Measurements from ENCODE around the gene CSF1R. TPM values are rescaled to one million over a fixed set of nuclear protein-coding genes. Genes with fewer than 3 reads are reported as not detected.

The CSF1R gene
- total RNA-seq, 1 donor from 2014 or later = not detected

- Mint-ChIP-seq H3K4me3 (ENCODE audit: unreplicated experiment) (no peak overlapping the region), H3K27ac (ENCODE audit: unreplicated experiment) (no peak overlapping the region), H3K36me3 (ENCODE audit: unreplicated experiment) (peaks cover 6% of the 10 kb centered on the region), H3K9me3 (ENCODE audit: unreplicated experiment) (no peaks in the 10 kb centered on the region), H3K27me3 (ENCODE audit: unreplicated experiment) (peaks cover 5% of the 10 kb centered on the region), H3K4me1 (ENCODE audit: low read depth, unreplicated experiment) (no peaks in the 10 kb centered on the region)
- no peak for TF ChIP-seq CTCF (IDR thresholded peaks at IDR 0.05; ENCODE audit: partially characterized antibody, unreplicated experiment)
- DNase-seq = no peak
These were observed 42.0 kb downstream of the CSF1R start for GRCh38 chr5:150044329-150044681.

GRCh38 chr5:150043657-150044328 is 42.6 kb downstream of the CSF1R start:
- Mint-ChIP-seq H3K36me3 (ENCODE audit: unreplicated experiment) (peaks cover under 1% of the 10 kb centered on the region), H3K4me3 (ENCODE audit: unreplicated experiment) (no peak overlapping the region), H3K27ac (ENCODE audit: unreplicated experiment) (no peak overlapping the region), H3K9me3 (ENCODE audit: unreplicated experiment) (no peaks in the 10 kb centered on the region), H3K4me1 (ENCODE audit: low read depth, unreplicated experiment) (no peaks in the 10 kb centered on the region), H3K27me3 (ENCODE audit: unreplicated experiment) (peaks cover 3% of the 10 kb centered on the region)
- no peak for TF ChIP-seq CTCF (IDR thresholded peaks at IDR 0.05; ENCODE audit: partially characterized antibody, unreplicated experiment)
- no peak for DNase-seq

GRCh38 chr5:150042459-150042858 is 43.9 kb downstream of the CSF1R start:
- H3K4me3 Mint-ChIP-seq (ENCODE audit: unreplicated experiment) = no peak overlapping the region
- DNase-seq = no peak
- H3K4me1 Mint-ChIP-seq (ENCODE audit: low read depth, unreplicated experiment) = no peaks in the 10 kb centered on the region
- H3K36me3 Mint-ChIP-seq (ENCODE audit: unreplicated experiment) = no peaks in the 10 kb centered on the region
- no peaks in the 10 kb centered on the region for H3K9me3 Mint-ChIP-seq (ENCODE audit: unreplicated experiment)
- no peak for TF ChIP-seq CTCF (IDR thresholded peaks at IDR 0.05; ENCODE audit: partially characterized antibody, unreplicated experiment)
- H3K27me3 Mint-ChIP-seq (ENCODE audit: unreplicated experiment) = peaks cover 3% of the 10 kb centered on the region
- H3K27ac Mint-ChIP-seq (ENCODE audit: unreplicated experiment) = no peak overlapping the region

- Mint-ChIP-seq H3K27ac (ENCODE audit: unreplicated experiment) (no peak overlapping the region), H3K36me3 (ENCODE audit: unreplicated experiment) (no peaks in the 10 kb centered on the region), H3K4me3 (ENCODE audit: unreplicated experiment) (no peak overlapping the region), H3K4me1 (ENCODE audit: low read depth, unreplicated experiment) (no peaks in the 10 kb centered on the region), H3K9me3 (ENCODE audit: unreplicated experiment) (no peaks in the 10 kb centered on the region), H3K27me3 (ENCODE audit: unreplicated experiment) (no peaks in the 10 kb centered on the region)
- TF ChIP-seq CTCF (IDR thresholded peaks at IDR 0.05; ENCODE audit: partially characterized antibody, unreplicated experiment) = no peak
- no peak for DNase-seq
These were observed 47.8 kb downstream of the CSF1R start for GRCh38 chr5:150038547-150038946.

- no peak for TF ChIP-seq CTCF (IDR thresholded peaks at IDR 0.05; ENCODE audit: partially characterized antibody, unreplicated experiment)
- Mint-ChIP-seq H3K4me1 (ENCODE audit: low read depth, unreplicated experiment) (no peaks in the 10 kb centered on the region), H3K27me3 (ENCODE audit: unreplicated experiment) (no peaks in the 10 kb centered on the region), H3K4me3 (ENCODE audit: unreplicated experiment) (no peak overlapping the region), H3K27ac (ENCODE audit: unreplicated experiment) (no peak overlapping the region), H3K9me3 (ENCODE audit: unreplicated experiment) (no peaks in the 10 kb centered on the region), H3K36me3 (ENCODE audit: unreplicated experiment) (no peaks in the 10 kb centered on the region)
- no peak for DNase-seq
These were observed 49.8 kb downstream of the CSF1R start for GRCh38 chr5:150036513-150036912.
